GM23248 (cell line): Measurements from ENCODE around the gene CKAP5. TPM values are rescaled to one million over a fixed set of nuclear protein-coding genes. Genes with fewer than 3 reads are reported as not detected.

Experiments
- DNase-seq: peaks from one replicate; pipeline ENCODE4 v3.0.0-alpha.2; 2015
- H2AFZ ChIP-seq: fragments of 200-600 bp; sonication (generic); 2 replicates; pipeline ENCODE4 v1.6.1; 2016; ENCODE audit warnings: antibody characterized with exemption
- H3F3A ChIP-seq: fragments of 200-600 bp; sonication (generic); 2 replicates; pipeline ENCODE4 v1.6.1; 2016; ENCODE audit warnings: mild to moderate bottlenecking, antibody characterized with exemption, mixed run types; ENCODE audit not compliant: insufficient read depth
- H3K27ac ChIP-seq: fragments of 200-600 bp; sonication (generic); 2 replicates; pipeline ENCODE4 v1.5.1; 2016; ENCODE audit warnings: mild to moderate bottlenecking
- H3K27me3 ChIP-seq: fragments of 200-600 bp; sonication (generic); replicated peaks from 2 replicates; pipeline ENCODE4 v1.6.1; 2016; ENCODE audit warnings: mild to moderate bottlenecking; ENCODE audit not compliant: insufficient read depth
- H3K36me3 ChIP-seq: fragments of 200-600 bp; sonication (generic); 2 replicates; pipeline ENCODE4 v1.6.1; 2016; ENCODE audit warnings: low read depth, mild to moderate bottlenecking
- H3K4me1 ChIP-seq: fragments of 200-600 bp; sonication (generic); 2 replicates; pipeline ENCODE4 v1.6.1; 2016; ENCODE audit warnings: mild to moderate bottlenecking; ENCODE audit not compliant: insufficient read depth
- H3K4me2 ChIP-seq: fragments of 200-600 bp; sonication (generic); one replicate; pipeline ENCODE4 v1.6.1; 2016; ENCODE audit warnings: mild to moderate bottlenecking; ENCODE audit not compliant: unreplicated experiment
- H3K4me3 ChIP-seq: fragments of 200-600 bp; sonication (generic); 2 replicates; pipeline ENCODE4 v1.5.1; 2016; ENCODE audit warnings: mild to moderate bottlenecking
- H3K79me2 ChIP-seq: fragments of 200-600 bp; sonication (generic); 2 replicates; pipeline ENCODE4 v1.6.1; 2016; ENCODE audit warnings: mild to moderate bottlenecking; ENCODE audit not compliant: insufficient read depth
- H3K9ac ChIP-seq: fragments of 200-600 bp; sonication (generic); 2 replicates; pipeline ENCODE4 v1.6.1; 2016; ENCODE audit warnings: mild to moderate bottlenecking
- H3K9me2 ChIP-seq: fragments of 200-600 bp; sonication (generic); 2 replicates; pipeline ENCODE4 v1.6.1; 2016; ENCODE audit warnings: mixed run types, mild to moderate bottlenecking, moderate library complexity; ENCODE audit not compliant: insufficient read depth
- H3K9me3 ChIP-seq: fragments of 200-600 bp; sonication (generic); one replicate; pipeline ENCODE4 v1.6.1; 2017; ENCODE audit warnings: low read depth
- H4K20me1 ChIP-seq: fragments of 200-600 bp; sonication (generic); 2 replicates; pipeline ENCODE4 v1.6.0; 2016; ENCODE audit not compliant: insufficient read depth
- EZH2 ChIP-seq: fragments of 200-600 bp; sonication (generic); IDR thresholded peaks from 2 replicates; pipeline ENCODE4 v1.6.1; 2018; ENCODE audit warnings: antibody characterized with exemption, mild to moderate bottlenecking; ENCODE audit not compliant: insufficient read depth, poor library complexity, severe bottlenecking
- EZH2phosphoT487 ChIP-seq: fragments of 200-600 bp; sonication (generic); IDR thresholded peaks from 2 replicates; pipeline ENCODE4 v1.6.1; 2018; ENCODE audit warnings: antibody characterized with exemption, moderate library complexity, mild to moderate bottlenecking, low read depth; ENCODE audit not compliant: insufficient read depth
- WGBS, 2 experiments: methylation state at CpG; one replicate each; pipeline ENCODE4 v1.1.6; 2015 to 2017; ENCODE audit warnings: low lambda C conversion rate in 2 of 2, low coverage in 1 of 2; ENCODE audit errors: missing lambda C conversion rate in 2 of 2; 5-methylcytosine and 5-hydroxymethylcytosine counted together
- in situ Hi-C: fragments of 300-500 bp; cut with MboI; formaldehyde crosslinking; loops from 2 replicates; pipeline ENCODE4 v1.15.0; 2020
- polyA plus RNA-seq: library from polyadenylated mRNA; unstranded; fragments of >200 nt; fragmentation: Nextera tagmentation; extraction: Ambion mirVana; gene quantifications from 2 replicates; pipeline ENCODE4 v1.2.1, GENCODE V29; 2016
- total RNA-seq: library from RNA; depleted of rRNA; stranded (reverse); fragments of >200 nt; shearing (Covaris generic); gene quantifications from 2 replicates; pipeline ENCODE4 v1.2.3, GENCODE V29; 2014

CKAP5 gene
- total and polyA plus RNA-seq, 2 experiments from 2014 or later: 35.2 to 47.6 TPM

DNA sequence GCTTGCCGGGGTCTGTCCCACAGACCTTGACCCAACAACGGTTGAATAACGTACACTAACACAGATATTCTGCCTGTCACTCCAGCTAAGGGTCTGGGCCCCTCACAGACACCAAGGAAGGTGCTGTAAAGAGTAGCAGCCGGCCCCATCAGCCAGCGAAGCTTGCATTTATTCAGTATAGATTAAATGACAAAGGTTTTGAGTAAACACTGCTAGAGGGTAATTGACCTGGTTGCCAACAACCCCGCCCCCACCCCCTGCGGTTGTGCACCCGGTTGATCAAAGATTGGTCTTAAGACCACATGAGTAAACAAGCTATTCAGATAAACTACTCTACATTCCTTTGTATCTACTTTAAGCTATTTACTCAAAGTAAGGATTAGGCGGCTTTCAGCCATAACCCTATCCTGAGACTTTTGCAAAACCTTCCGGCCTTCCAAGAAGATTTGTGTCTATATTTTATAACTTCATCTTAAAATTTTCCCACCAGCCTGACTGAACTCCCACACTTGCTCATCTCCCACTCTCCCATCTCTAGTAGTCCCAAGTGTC is 4.8 kb upstream of the CKAP5 start:
- no peak overlapping the region for H3K27ac ChIP-seq
- TF ChIP-seq EZH2phosphoT487 (no peak), EZH2 (no peak)
- H3K79me2 ChIP-seq: no peaks in the 10 kb centered on the region
- no peaks in the 10 kb centered on the region for H4K20me1 ChIP-seq
- H3F3A ChIP-seq: no peaks in the 10 kb centered on the region
- H3K4me3 ChIP-seq: no peak overlapping the region
- no peak for DNase-seq
- WGBS, 2 experiments: 77 to 78% methylated on average over 10 of the region's 10 CpGs
- H3K4me2 ChIP-seq: no peak overlapping the region
- H2AFZ ChIP-seq: no peak overlapping the region
- no peak overlapping the region for H3K9ac ChIP-seq
- no peaks in the 10 kb centered on the region for H3K27me3 ChIP-seq
- no peaks in the 10 kb centered on the region for H3K9me2 ChIP-seq
- no peaks in the 10 kb centered on the region for H3K36me3 ChIP-seq
- no peaks in the 10 kb centered on the region for H3K9me3 ChIP-seq
- in situ Hi-C loops: no loop called here
- H3K4me1 ChIP-seq: no peaks in the 10 kb centered on the region

- no peak for TF ChIP-seq EZH2
- TF ChIP-seq EZH2phosphoT487: no peak
- H3K27ac ChIP-seq: no peak overlapping the region
- no peak overlapping the region for H2AFZ ChIP-seq
- H3K4me3 ChIP-seq: no peak overlapping the region
- no peak overlapping the region for H3K9ac ChIP-seq
- no peak overlapping the region for H3K4me2 ChIP-seq
- H3K4me1 ChIP-seq: peaks cover 5% of the 10 kb centered on the region
- H3K36me3 ChIP-seq: no peaks in the 10 kb centered on the region
- in situ Hi-C loops: no loop called here
- no peaks in the 10 kb centered on the region for H3K9me3 ChIP-seq
- peaks cover 11% of the 10 kb centered on the region for H3K79me2 ChIP-seq
- H3K9me2 ChIP-seq: no peaks in the 10 kb centered on the region
- no peaks in the 10 kb centered on the region for H3K27me3 ChIP-seq
- H3F3A ChIP-seq: no peaks in the 10 kb centered on the region; the same call in 1 of the 2 replicates
- no peak for DNase-seq
- WGBS, 2 experiments: 100% methylated on average over 1 of the region's 1 CpG
- H4K20me1 ChIP-seq: no peaks in the 10 kb centered on the region
These were observed 3.6 kb upstream of the CKAP5 start for GRCh38 chr11:46849631-46850030.

DNA sequence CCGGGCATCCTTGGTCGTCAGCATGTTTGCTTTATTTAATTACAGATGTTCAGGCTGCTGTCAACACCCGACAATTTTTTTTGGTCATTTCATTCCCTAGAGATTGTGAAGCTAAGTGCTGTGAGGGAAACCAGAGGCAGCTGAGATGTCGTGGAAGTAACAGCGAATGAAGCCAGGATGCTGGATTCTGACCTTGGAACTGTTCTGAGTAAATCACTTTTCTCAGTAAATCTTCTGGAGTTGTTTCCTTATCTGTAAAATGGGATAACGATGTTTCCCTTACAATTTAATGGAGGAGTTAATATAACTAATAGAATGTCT is 390 bp upstream of the CKAP5 start:
- H3K79me2 ChIP-seq: peaks cover 42% of the 10 kb centered on the region
- H4K20me1 ChIP-seq: no peaks in the 10 kb centered on the region
- H2AFZ ChIP-seq: peak overlapping the region; percentile 91
- TF ChIP-seq EZH2phosphoT487 (no peak), EZH2 (no peak)
- no peaks in the 10 kb centered on the region; the same call in 1 of the 2 replicates for H3F3A ChIP-seq
- peaks cover 5% of the 10 kb centered on the region for H3K4me1 ChIP-seq
- no peaks in the 10 kb centered on the region for H3K27me3 ChIP-seq
- WGBS, 2 experiments: 3% methylated on average over 6 of the region's 6 CpGs
- peak overlapping the region; percentile 61 for H3K4me2 ChIP-seq
- no peaks in the 10 kb centered on the region for H3K9me2 ChIP-seq
- H3K36me3 ChIP-seq: no peaks in the 10 kb centered on the region
- in situ Hi-C loops: no loop called here
- no peaks in the 10 kb centered on the region for H3K9me3 ChIP-seq
- no peak overlapping the region for H3K27ac ChIP-seq
- H3K4me3 ChIP-seq: peak overlapping the region; percentile 83
- peak overlapping the region; percentile 91 for H3K9ac ChIP-seq
- no peak for DNase-seq

DNA sequence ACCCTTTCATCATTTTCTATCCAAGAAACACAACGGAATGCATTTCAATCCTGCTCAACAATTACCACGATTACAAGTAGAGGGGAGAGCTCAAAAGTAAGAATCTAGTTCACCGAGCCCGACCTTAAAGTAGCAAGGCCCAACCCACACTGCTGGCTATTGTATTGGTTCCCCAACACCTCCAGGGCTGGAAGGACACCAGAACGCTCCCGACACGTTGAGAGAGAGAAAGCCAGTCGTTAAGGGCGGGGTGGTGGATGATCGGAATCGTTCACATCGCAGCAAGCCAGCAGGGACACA is 690 bp downstream of the CKAP5 start:
- Histone ChIP-seq H3K4me1 (peaks cover 5% of the 10 kb centered on the region), H3F3A (no peaks in the 10 kb centered on the region; the same call in 1 of the 2 replicates), H4K20me1 (no peaks in the 10 kb centered on the region), H2AFZ (peak overlapping the region; percentile 91), H3K9me2 (no peaks in the 10 kb centered on the region), H3K4me3 (peak overlapping the region; percentile 83), H3K79me2 (peaks cover 53% of the 10 kb centered on the region), H3K4me2 (peak overlapping the region; percentile 93), H3K9me3 (no peaks in the 10 kb centered on the region), H3K9ac (peak overlapping the region; percentile 91), H3K27ac (peak overlapping the region; percentile 72), H3K27me3 (no peaks in the 10 kb centered on the region), H3K36me3 (no peaks in the 10 kb centered on the region)
- no peak for TF ChIP-seq EZH2
- TF ChIP-seq EZH2phosphoT487: no peak
- DNase-seq: peak; percentile 54
- in situ Hi-C loops: no loop called here
- 1 to 2% methylated on average over 12 of the region's 12 CpGs for WGBS, 2 experiments

DNA sequence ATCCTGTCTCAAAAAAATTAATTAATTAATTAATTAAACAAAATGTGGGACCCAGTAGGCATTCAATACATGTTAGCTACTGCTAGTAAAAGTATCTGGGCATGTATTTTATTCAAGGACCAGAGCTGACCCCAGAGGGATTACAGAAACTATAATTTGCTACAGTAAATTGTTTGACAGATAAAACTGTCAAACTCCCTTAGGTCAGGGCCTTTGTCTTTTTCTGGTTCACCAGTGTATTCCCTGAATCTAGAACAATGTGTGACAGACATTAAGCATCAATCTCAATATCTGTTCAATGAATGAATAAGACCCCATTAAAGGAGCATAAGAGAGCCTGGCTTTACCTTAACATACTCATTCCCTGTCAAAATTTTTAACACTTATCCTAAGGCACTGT is 6.0 kb downstream of the CKAP5 start:
- H3K27ac ChIP-seq: no peak overlapping the region
- no peaks in the 10 kb centered on the region for H3F3A ChIP-seq
- H4K20me1 ChIP-seq: no peaks in the 10 kb centered on the region
- no peak overlapping the region for H2AFZ ChIP-seq
- H3K9me2 ChIP-seq: no peaks in the 10 kb centered on the region
- no peak overlapping the region for H3K9ac ChIP-seq
- no peaks in the 10 kb centered on the region for H3K27me3 ChIP-seq
- H3K4me3 ChIP-seq: no peak overlapping the region
- TF ChIP-seq EZH2phosphoT487 (no peak), EZH2 (no peak)
- no peaks in the 10 kb centered on the region for H3K9me3 ChIP-seq
- H3K36me3 ChIP-seq: no peaks in the 10 kb centered on the region
- no peak overlapping the region for H3K4me2 ChIP-seq
- in situ Hi-C loops: no loop called here
- peaks cover 100% of the 10 kb centered on the region for H3K79me2 ChIP-seq
- no peak for DNase-seq
- H3K4me1 ChIP-seq: peaks cover 5% of the 10 kb centered on the region
